ENCODE data around the gene NME3. TPM values are rescaled to one million over a fixed set of nuclear protein-coding genes. Genes with fewer than 3 reads are reported as not detected.

The NME3 gene
- total RNA-seq, 2 donors from 2014 or later: 30.9 to 55.6 TPM

DNA sequence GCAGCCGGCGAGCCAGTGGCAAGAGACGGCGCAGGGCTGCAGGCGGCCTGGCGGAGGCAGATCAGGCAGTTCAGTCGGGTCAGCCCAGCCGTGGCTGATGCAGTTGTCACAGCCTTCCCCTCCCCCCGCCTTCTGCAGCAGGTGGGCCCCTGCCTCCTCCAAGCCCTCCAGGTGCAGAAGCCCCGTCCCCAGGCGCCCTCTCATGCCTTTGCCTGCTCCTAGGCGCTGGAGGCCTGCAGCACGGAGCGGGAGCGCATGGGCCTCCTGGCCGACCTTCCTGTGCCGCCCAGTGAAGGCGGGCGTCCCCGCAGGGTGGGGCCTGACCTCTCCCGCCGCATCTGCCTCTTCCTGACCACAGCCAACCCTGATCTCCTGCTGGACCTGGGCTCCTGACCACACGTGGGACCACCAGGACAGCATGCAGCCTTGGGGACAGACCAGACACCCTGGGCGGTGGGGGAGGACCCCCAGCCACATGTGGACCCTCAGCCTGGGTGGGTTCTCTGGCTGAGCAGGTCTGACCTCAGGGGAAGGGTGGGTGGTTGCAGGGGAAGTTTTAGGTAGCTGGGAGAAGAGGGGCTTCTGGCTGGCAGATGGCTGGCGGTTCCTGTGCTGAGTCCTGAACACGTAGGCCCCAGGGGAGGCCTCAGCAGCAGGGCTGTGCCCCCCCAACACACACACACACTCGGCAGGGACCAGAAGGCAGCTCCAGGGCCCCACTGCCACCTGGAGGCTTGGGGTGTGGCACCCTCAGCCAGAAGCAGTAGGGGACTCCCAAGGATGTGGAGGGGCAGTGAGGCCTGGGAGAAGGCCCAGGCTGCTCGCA lies 4.7 kb upstream of the NME3 start:
- Mint-ChIP-seq H3K9me3 (no peaks in the 10 kb centered on the region), H3K27ac (peak overlapping the region; percentile 22 to 84), H3K36me3 (peaks cover 10 to 11% of the 10 kb centered on the region in 2 donors)
- no peak for ATAC-seq
- DNase-seq (ENCODE audit: low spot score in 2 of 2): no peak

GRCh38 chr16:1775006-1775845 lies 3.9 kb upstream of the NME3 start:
- no peaks in the 10 kb centered on the region for H3K9me3 Mint-ChIP-seq
- ATAC-seq (no peak), DNase-seq (ENCODE audit: low spot score in 2 of 2) (no peak)
- H3K27ac Mint-ChIP-seq: peak overlapping the region in 1 of 2 donors; percentile 9
- H3K36me3 Mint-ChIP-seq: peaks cover 11 to 14% of the 10 kb centered on the region in 2 donors

GRCh38 chr16:1774448-1774780 lies 3.1 kb upstream of the NME3 start:
- ATAC-seq: no peak
- Mint-ChIP-seq H3K36me3 (peaks cover 11 to 15% of the 10 kb centered on the region in 2 donors), H3K9me3 (no peaks in the 10 kb centered on the region), H3K27ac (peak overlapping the region in 1 of 2 donors; percentile 88)
- DNase-seq (ENCODE audit: low spot score in 2 of 2): no peak

- no peak for DNase-seq (ENCODE audit: low spot score in 2 of 2)
- ATAC-seq: no peak
- Mint-ChIP-seq H3K36me3 (peaks cover 11 to 15% of the 10 kb centered on the region in 2 donors), H3K9me3 (no peaks in the 10 kb centered on the region), H3K27ac (peak overlapping the region; percentile 81 to 88)
Measured at GRCh38 chr16:1773703-1774447, 2.5 kb upstream of the NME3 start.

DNA sequence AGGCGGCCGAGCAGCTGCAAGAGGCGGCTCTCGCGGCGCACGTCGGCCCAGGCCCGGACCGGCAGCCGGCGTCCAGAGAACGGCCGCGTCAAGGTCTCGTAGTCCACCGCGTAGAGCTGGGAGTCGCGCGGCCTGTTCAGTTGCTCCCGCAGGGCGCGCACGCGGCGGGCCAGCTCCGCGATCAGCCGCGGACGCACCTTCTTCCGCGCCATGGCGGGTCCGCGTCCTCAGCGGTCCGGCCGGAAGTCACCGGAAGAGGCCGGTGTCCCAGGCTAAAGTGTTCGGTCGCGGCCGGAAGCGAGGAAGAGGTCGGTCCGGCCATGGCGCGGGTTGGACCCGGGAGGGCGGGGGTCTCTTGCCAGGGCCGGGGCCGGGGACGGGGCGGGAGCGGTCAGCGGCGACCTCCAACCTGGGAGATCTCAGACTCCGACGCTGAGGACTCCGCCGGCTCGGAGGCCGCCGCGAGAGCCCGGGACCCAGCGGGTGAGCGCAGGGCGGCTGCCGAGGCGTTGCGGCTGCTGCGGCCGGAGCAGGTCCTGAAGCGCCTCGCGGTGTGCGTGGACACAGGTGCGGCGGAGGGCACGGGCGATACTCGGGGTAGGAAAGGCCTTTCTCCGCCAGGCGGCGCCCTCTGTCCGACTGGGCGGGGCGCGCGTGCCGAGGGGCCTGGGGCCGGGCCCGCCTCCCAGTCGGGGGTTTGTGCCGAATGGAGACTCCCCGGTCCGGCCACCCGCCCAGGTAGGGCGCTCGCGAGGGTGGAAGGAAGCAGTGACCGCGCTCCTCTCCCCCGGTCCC lies 1.8 kb upstream of the NME3 start, which contains the start of gene MRPS34:
MRPS34 (minus strand) TSS at position 227 of the 795 bp plus-strand sequence; CDS start at position 212, 15 bp downstream.
- DNase-seq (ENCODE audit: low spot score in 2 of 2): peak; percentile 82 to 88
- Mint-ChIP-seq H3K36me3 (peaks cover 11 to 15% of the 10 kb centered on the region in 2 donors), H3K27ac (peak within 1 kb of the TSS; percentile 88 to 100), H3K9me3 (no peaks in the 10 kb centered on the region)
- ATAC-seq: peak; percentile 59 to 63

DNA sequence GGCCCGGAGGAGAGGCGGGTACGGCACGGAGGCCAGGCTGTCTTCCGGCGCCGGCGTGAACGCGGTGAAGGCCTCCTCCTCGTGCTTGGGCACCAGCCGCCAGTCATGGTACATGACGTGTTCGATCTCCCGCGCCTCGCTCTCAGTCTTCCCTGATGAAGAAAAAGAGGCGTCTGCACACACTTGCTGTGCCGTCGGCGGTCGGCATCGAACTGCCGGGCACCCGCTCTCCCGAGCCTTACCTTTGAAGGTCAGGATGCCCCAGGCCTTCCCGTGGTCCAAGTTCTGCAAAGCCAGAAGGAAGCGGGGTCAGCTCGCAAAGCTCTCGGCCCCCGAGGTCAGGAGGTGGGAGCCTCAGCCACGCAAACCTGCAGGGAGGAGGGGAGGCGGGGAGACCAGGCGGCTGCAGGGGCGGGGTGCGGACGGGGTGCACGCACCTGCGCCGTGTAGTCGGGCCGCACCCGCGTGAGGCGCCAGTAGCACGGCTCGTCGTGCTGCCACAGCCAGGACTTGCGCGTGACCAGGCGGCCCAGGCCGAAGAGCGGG lies 1.1 kb upstream of the NME3 start, which contains the start of gene EME2:
EME2 (plus strand) TSS at position 449 of the 546 bp plus-strand sequence. CDS start 418 bp downstream, outside the sequence.
- no peaks in the 10 kb centered on the region for H3K9me3 Mint-ChIP-seq
- ATAC-seq: peak; percentile 42
- peak; percentile 64 to 76 for DNase-seq (ENCODE audit: low spot score in 2 of 2)
- peaks cover 11 to 15% of the 10 kb centered on the region in 2 donors for H3K36me3 Mint-ChIP-seq
- peak within 1 kb of the TSS; percentile 88 to 100 for H3K27ac Mint-ChIP-seq

- DNase-seq (ENCODE audit: low spot score in 2 of 2): no peak
- Mint-ChIP-seq H3K9me3 (no peaks in the 10 kb centered on the region), H3K36me3 (peaks cover 11 to 15% of the 10 kb centered on the region in 2 donors), H3K27ac (peak overlapping the region; percentile 88 to 100)
- ATAC-seq: no peak
Measured at GRCh38 chr16:1771864-1772361, 570 bp upstream of the NME3 start.

DNA sequence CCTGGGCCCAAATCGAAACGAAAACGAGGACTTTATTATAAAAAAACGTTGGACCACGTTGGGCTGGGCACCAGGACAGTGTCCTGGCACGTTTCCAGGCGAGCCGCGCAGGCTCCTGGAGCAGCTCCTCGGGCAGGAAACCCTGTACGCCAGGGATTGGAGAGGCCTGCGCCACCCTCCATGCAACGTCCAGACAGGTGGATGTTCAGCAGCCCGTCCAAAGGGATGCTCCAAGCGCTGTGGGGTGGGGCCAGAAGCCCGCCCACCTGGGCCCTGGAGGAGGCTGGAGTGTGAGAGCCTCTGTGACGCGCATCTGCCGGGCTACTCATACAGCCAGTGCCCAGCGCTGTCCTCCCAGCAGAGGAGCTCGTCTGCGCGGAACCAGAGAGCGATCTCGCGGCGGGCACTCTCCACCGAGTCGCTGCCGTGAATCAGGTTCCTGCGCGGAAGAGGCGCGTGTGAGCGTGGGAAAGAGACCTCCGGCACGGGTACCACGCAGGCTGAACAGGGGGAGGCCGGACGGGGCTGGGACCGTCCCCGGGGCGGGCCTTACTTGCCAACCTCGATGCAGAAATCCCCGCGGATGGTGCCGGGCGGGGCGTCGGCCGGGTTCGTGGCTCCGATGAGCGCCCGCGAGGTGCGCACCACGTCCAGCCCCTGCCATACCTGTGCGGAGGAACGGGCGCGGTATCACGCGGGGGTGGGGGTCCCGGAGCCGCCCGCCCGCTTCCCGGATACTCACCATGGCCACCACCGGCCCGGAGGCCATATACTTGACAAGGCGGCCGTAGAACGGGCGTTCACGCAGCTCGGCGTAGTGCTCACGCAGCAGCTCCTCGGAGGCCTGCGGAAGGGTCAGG lies 785 bp downstream of the NME3 start:
- Mint-ChIP-seq H3K36me3 (peaks cover 11 to 15% of the 10 kb centered on the region in 2 donors), H3K9me3 (no peaks in the 10 kb centered on the region), H3K27ac (peak overlapping the region; percentile 84 to 92)
- peak; percentile 49 to 77 for DNase-seq (ENCODE audit: low spot score in 2 of 2)
- peak; percentile 0 to 35 for ATAC-seq

DNA sequence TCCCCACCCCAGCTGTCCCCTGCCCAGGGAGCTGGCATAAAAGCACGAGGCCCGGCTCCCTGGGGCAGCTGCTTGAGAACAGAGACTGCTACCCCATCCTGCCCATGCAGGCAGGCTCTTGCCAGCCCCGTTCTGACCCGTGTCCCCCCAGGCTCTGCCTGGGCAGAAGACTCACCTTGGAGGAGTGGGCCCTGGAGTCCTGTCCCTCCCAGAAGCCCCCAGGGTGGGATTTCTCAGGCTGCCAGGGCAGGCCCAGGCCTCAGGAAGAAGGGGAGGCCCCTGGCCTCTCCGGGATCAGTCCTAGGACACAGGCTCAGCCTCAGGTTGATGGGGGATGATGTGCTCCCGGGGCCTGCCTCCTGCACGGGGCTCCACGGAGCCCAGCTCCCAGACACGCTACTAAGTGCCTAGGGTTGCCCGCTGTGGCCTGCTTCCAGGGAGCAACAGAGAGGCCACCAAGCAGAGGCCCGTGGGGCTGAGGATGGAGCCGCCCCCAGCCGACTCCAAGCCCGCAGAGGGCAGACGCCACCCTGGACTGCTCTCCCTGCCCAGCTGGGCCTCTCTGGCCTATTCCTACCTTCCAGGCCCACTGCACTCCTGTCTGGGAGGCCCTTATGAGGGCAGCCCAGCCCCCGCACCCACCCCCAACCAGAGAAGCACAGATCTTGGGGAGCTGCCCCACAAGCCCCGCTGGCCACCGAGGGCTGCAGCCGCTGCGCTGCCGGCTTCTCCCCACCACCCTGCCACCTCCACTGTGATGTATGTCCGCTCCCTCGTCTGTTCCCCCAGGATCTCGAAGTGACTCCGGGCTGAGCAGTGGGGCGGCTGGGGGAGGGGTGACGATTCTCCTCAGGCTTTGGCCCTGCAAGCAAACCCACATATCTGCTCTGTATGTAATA lies 1.7 kb downstream of the NME3 start:
- ATAC-seq: no peak
- no peak for DNase-seq (ENCODE audit: low spot score in 2 of 2)
- peaks cover 11 to 15% of the 10 kb centered on the region in 2 donors for H3K36me3 Mint-ChIP-seq
- H3K9me3 Mint-ChIP-seq: no peaks in the 10 kb centered on the region
- peak overlapping the region; percentile 84 to 92 for H3K27ac Mint-ChIP-seq

- H3K27ac Mint-ChIP-seq: peak overlapping the region; percentile 14 to 79
- DNase-seq (ENCODE audit: low spot score in 2 of 2) (no peak), ATAC-seq (no peak)
- H3K36me3 Mint-ChIP-seq: peaks cover 11 to 15% of the 10 kb centered on the region in 2 donors
- no peaks in the 10 kb centered on the region for H3K9me3 Mint-ChIP-seq
Measured at GRCh38 chr16:1768767-1769401, 2.5 kb downstream of the NME3 start.

DNA sequence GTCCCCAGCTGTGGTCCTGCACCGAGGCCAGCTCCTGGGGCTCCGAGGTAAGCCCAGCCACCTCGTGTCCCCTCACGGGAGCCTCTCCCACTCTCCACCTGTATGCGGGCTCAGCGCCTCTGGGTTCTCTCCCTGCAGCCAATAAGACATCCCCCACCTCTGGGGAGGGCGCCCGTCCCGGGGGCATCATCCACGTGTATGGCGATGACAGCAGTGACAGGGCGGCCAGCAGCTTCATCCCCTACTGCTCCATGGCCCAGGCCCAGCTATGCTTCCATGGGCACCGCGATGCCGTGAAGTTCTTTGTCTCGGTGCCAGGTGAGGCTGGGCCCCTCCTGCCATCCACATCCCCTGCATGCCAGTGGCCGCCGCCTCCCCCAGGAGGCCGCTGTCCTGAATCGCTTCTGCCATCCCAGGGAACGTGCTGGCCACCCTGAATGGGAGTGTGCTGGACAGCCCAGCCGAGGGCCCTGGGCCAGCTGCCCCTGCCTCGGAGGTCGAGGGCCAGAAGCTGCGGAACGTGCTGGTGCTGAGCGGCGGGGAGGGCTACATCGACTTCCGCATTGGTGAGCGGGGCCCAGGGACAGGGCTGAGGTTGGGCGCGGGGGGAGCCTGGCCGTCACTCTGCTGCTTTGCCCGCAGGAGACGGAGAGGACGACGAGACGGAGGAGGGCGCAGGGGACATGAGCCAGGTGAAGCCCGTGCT lies 3.1 kb downstream of the NME3 start:
- Mint-ChIP-seq H3K9me3 (no peaks in the 10 kb centered on the region), H3K36me3 (peaks cover 11 to 15% of the 10 kb centered on the region in 2 donors), H3K27ac (peak overlapping the region in 1 of 2 donors; percentile 79)
- ATAC-seq (no peak), DNase-seq (ENCODE audit: low spot score in 2 of 2) (no peak)

DNA sequence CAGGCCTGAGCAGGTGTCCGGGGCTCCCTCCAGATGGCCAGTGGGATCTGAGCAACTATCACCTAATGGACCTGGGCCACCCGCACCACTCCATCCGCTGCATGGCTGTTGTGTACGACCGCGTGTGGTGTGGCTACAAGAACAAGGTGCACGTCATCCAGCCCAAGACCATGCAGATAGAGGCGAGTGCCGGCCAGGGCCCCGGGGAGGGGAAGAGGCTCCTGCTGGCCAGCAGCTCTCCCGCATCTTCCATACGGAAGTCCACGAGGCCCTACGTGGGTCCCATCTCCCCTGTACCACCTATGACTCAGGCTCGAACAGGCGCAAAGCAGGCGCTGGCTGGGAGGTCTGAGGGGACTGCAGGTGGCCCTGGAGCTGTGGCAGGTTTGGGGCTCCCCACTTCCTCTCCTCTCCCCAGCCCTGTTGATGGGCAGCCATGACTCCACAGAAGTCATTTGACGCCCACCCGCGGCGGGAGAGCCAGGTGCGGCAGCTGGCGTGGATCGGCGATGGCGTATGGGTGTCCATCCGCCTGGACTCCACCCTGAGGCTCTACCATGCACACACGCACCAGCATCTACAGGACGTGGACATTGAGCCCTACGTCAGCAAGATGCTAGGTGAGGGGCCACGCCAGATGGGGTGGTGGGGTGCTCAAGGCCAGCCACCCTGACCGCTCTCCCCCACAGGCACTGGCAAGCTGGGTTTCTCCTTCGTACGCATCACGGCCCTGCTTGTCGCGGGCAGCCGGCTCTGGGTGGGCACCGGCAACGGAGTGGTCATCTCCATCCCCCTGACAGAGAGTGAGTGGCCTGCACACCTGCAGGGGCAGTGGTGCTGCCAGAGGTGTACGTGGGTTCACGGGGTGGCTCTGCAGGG lies 4.0 kb downstream of the NME3 start:
- Mint-ChIP-seq H3K9me3 (no peaks in the 10 kb centered on the region), H3K36me3 (peaks cover 9 to 12% of the 10 kb centered on the region in 2 donors), H3K27ac (peak overlapping the region in 1 of 2 donors; percentile 79)
- ATAC-seq (no peak), DNase-seq (ENCODE audit: low spot score in 2 of 2) (peak in 1 of 2 donors; percentile 58)

Measured in activated naive CD4-positive, alpha-beta T cell treated with anti-CD3 and anti-CD28 coated beads, Interleukin-2, amount 50 U/mL, for 72 hours (primary cell).